ENCODE measurements around the gene MRM2.

Gene MRM2

GRCh38 chr7:2255145-2256139, 13.4 kb upstream of the MRM2 start:
- Histone ChIP-seq H3K9me3 (ENCODE audit: control insufficient read depth, insufficient read depth, low read depth, low read length) (no peaks in the 10 kb centered on the region), H3K27ac (ENCODE audit: extremely low read depth, low read depth, low read length) (no peak overlapping the region), H3K4me3 (ENCODE audit: low read depth, low read length) (no peak overlapping the region), H3K36me3 (ENCODE audit: control insufficient read depth in 2 of 2, insufficient read depth in 1 of 2, low read length in 2 of 2) (peaks cover 0 to 3% of the 10 kb centered on the region in 2 experiments; a peak in 2 of 3 replicates), H3K4me1 (ENCODE audit: control insufficient read depth, insufficient read depth, low read length) (no peaks in the 10 kb centered on the region)
- TF ChIP-seq ZNF280D (tag by site-specific recombination; IDR thresholded peaks at IDR 0.05) = no peak
- TF ChIP-seq ZSCAN16 (tag by site-specific recombination; IDR thresholded peaks at IDR 0.05) = no peak
- TF ChIP-seq ZNF404 (tag by site-specific recombination; IDR thresholded peaks at IDR 0.05) = no peak
- no peak for TF ChIP-seq PRDM2 (tag by site-specific recombination; IDR thresholded peaks at IDR 0.05; ENCODE audit: borderline replicate concordance)
- TF ChIP-seq ZSCAN30 (tag by site-specific recombination; IDR thresholded peaks at IDR 0.05) = no peak
- TF ChIP-seq, protein P1, sequence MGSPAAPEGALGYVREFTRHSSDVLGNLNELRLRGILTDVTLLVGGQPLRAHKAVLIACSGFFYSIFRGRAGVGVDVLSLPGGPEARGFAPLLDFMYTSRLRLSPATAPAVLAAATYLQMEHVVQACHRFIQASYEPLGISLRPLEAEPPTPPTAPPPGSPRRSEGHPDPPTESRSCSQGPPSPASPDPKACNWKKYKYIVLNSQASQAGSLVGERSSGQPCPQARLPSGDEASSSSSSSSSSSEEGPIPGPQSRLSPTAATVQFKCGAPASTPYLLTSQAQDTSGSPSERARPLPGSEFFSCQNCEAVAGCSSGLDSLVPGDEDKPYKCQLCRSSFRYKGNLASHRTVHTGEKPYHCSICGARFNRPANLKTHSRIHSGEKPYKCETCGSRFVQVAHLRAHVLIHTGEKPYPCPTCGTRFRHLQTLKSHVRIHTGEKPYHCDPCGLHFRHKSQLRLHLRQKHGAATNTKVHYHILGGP (tag by site-specific recombination; IDR thresholded peaks at IDR 0.05) = no peak
- no peak for TF ChIP-seq ZNF148 (tag by site-specific recombination; IDR thresholded peaks at IDR 0.05; ENCODE audit: borderline replicate concordance)
- TF ChIP-seq ZNF555 (tag by site-specific recombination; conservative IDR thresholded peaks at IDR 0.05) = no peak
- no peak for TF ChIP-seq ZNF202 (tag by site-specific recombination; IDR thresholded peaks at IDR 0.05; ENCODE audit: borderline replicate concordance)
- ChIA-PET POLR2A (no interaction called here), CTCF (no interaction called here)
